Endometrial microvascular endothelial cells (primary cell): Measurements from ENCODE around the gene MAP2K3. TPM values are rescaled to one million over a fixed set of nuclear protein-coding genes. Genes with fewer than 3 reads are reported as not detected.
"Not testable (repeated sequence)": the region's sequence is repeated elsewhere in the genome, so short reads cannot be mapped to it uniquely, and the experiment has no call there.

Experiments used
- in situ Hi-C: cut with HindIII; loops from 2 replicates; pipeline ENCODE4 v1.10.0; 2017; ENCODE audit warnings: low sequenced_read_pairs, low pct_unique_long_range_greater_than_20kb; ENCODE audit errors: inconsistent ontology term
- total RNA-seq: library from RNA; depleted of rRNA; stranded (reverse); fragments of >200 nt; gene quantifications from one replicate; pipeline ENCODE4 v1.2.3, GENCODE V29; 2015; ENCODE audit errors: inconsistent ontology term

Gene MAP2K3
- total RNA-seq, 1 donor from 2014 or later = 32.3 TPM

- in situ Hi-C loops = not testable (repeated sequence)
These were observed 56.8 kb downstream of the MAP2K3 start for GRCh38 chr17:21341279-21341678.

GRCh38 chr17:21341925-21342540, 57.5 kb downstream of the MAP2K3 start:
- in situ Hi-C loops = not testable (repeated sequence)

DNA sequence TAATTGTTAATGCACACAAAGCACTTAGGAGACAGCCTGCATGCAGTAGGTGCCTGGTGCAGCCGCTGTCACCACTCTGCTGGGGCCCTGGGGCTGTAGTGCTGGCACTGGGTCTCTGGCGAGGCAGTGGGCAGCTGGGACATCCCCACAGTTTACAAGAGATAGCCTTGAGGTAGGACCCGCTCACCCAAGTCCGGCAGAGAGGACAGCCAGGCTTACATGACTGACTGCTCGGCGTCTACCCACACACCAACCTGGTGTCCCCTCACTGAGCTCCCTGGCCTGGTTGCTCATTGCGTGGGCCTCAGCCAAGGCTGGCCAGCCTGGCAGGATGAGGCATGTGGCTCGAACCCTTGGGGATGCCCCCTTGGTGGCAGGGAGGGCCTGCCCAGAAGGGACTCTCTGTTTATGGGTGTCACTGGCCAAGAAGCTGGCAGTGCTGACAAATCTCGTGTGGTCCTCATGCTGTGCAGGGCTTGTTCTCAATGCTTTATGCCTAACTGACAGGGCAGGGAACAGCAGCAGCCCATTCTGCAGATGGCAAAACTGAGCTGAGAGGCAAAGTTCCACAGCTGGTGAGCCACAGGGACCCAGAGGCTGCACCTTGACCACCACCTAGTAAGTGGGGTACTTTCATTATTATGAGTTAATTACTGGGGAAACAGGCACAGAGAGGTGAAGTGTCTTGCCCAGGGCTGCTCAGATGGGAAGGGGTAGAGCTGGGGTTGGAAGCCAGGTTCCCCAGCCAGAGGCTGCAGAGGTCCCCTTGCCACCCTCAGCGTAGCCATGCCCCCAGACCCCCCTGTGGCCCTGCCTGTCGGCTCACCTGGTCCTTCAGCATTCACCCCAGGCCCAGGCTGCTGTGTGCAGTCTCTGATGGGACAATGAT, 58.8 kb downstream of the MAP2K3 start:
- in situ Hi-C loops = not testable (repeated sequence)

DNA sequence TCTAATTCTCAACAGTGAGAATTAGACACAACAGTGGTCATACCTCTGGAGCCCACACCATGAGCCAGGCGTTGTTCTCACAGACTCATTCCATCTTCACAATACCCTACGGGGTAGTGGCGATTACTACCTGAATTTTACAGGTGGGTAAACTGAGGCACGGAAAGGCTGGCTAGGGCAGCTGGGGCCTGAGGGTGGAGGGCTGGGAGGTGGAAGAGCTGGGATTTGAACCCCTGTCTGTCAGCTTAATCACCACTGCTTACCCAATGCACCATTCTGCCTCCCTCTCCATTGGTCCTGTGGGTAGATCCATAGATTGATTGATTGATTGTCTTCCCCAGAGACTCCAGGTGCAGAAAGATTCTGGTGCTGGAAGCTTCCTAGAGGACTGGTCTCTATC, 60.3 kb downstream of the MAP2K3 start:
- in situ Hi-C loops = not testable (repeated sequence)

DNA sequence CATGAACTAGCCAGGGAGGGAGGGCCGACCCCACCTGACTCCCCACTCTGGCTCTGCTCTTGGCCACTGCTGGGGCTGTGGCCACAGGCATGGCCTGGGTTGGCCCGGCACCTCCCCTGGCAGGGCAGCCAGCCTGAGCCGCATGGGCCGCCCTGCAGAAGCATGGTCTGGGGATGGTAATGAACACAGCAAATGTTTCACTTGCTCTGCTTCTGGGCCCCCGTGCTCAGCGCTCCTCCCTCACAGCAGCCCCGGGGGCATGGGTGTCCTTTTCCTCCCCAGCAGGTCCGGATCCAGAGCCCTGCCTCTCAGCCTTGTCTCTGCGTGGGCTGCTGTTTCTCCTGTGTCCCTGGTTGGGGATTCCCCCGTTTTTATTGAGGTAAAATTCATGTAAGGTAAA, 60.7 kb downstream of the MAP2K3 start:
- in situ Hi-C loops = no loop called here

- in situ Hi-C loops = not testable (repeated sequence)
These were observed 61.6 kb downstream of the MAP2K3 start for GRCh38 chr17:21346107-21346506.

- in situ Hi-C loops = not testable (repeated sequence)
These were observed 62.2 kb downstream of the MAP2K3 start for GRCh38 chr17:21346651-21347250.

DNA sequence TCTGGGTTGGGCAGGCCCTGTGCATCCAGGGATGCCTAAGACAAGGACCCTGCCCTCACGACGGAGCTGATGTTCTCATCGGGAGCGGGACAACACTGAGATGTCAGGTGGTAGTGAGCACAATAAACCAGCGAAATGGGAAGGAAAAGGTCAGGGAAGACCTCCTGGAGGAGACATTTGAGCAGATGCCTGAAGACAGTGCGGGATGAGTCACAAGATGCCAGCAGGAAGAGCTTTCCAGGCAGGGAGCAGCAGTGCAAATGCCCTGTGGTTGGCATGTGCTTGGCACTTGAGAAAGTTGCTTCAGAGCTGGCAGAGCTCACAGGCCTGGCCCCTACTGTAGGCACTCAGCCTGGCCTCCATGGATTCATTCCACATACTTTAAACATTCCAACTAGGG, 63.1 kb downstream of the MAP2K3 start:
- in situ Hi-C loops = not testable (repeated sequence)

- in situ Hi-C loops = not testable (repeated sequence)
These were observed 63.8 kb downstream of the MAP2K3 start for GRCh38 chr17:21348081-21348925.

DNA sequence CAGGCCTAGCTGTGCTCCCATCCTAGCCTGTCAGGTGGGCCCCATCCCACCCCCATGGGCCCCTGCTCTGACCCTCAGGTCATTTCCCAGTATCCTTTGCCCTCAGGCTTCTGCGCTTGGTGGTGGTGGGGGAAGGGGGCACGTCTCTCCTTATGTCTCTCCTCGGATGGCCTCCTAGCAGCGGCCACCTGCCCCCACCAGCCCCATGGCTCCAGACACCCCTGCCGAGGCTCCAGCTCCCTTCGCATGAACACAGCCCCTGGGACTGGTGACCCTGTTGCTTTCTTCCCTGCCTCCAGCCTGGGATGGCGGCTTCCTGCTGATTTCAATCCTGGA, 64.4 kb downstream of the MAP2K3 start:
- in situ Hi-C loops = not testable (repeated sequence)

DNA sequence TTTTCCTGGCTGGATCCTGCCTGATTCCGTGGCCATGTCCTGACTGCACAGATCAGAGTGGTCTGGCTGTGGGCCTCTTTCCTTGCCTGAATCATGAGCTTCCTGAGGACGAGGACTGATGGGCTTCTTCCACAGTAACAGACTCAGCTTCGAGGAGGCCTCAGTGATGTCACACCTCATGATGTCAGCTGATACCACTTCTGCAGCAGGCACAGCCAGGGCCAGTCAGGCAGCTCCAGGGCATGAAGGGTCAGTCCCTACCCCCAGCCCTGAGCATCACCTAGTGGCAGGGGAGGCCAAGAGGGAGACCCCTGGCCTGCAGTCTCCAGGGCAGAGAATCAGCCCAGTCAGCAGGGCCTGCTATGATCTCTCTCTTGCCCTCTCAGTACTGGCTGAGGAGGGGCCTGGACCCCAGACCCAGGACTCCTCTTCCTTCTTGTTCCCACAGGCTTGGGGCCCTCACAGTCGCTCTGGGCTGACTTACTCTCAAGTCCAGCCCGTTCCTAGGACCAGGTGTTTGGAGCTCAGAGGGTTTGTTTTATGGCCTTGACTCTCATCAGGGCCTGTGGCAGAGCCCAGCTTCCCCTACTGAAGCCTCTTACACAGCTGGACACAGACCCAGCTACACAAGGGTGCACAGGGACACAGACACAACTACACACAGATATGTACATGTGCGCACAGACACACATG, 65.0 kb downstream of the MAP2K3 start:
- in situ Hi-C loops = not testable (repeated sequence)

- in situ Hi-C loops = not testable (repeated sequence)
These were observed 66.0 kb downstream of the MAP2K3 start for GRCh38 chr17:21350495-21350894.

GRCh38 chr17:21351366-21352065, 67.0 kb downstream of the MAP2K3 start:
- in situ Hi-C loops = no loop called here

DNA sequence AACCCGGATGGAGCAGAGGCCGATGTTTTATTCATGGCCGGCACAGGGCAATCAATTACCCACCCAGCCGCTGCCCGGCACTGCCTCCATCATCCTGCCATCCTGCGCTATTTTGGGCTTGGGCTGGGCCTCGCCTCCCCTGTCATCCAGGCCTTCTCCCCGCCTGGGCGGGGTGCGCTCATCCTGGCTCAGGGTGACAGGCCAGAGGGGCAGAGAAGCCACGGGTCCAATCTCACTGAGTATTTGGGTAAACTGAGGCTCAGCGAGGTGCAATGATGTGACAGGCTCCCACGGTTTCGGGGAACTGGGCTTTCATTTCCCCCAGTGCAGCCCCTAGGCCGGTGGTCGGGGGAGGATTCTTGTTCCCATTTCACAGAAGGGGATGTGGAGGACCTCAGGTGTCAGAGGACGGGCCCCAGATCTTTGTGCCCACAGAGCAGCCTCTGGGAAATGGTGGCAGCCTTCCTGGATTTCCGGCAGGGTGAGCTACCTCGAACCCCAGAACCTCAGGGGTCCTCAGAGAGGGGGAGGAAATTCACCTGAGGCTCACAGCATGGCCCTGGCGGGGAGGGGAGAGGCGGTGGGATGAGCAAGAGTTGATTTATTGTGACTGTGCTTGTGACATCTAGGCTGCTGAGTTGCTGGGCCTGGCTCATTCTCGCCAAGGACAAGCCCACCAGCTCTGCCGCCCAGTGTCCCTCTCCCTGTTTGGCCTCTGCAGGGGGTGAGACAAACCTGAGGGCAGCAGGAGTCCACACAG, 67.9 kb downstream of the MAP2K3 start:
- in situ Hi-C loops = no loop called here

DNA sequence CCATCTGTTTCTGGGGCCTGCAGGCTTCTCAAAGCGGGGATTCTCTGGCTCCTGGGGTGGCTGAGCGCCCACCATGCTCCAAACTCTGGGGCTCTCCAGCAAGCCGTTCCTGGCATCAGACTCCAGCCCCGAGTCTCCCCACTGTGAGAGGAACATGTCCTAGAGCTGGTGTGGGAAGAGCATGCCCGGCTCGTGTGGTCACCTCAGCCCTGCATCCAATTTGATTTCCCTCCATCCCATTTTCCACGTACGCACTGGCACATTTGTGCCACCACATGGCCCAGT, 68.4 kb downstream of the MAP2K3 start:
- in situ Hi-C loops = no loop called here

GRCh38 chr17:21353326-21354010, 69.0 kb downstream of the MAP2K3 start:
- in situ Hi-C loops = no loop called here

GRCh38 chr17:21354796-21355385, 70.4 kb downstream of the MAP2K3 start:
- in situ Hi-C loops = no loop called here
